ENCODE measurements around the gene SDC4. TPM values are rescaled to one million over a fixed set of nuclear protein-coding genes. Genes with fewer than 3 reads are reported as not detected.

SDC4 gene
- polyA plus RNA-seq, 1 of the 3 experiments (the other 2 are of a cell fraction), result 131 TPM

DNA sequence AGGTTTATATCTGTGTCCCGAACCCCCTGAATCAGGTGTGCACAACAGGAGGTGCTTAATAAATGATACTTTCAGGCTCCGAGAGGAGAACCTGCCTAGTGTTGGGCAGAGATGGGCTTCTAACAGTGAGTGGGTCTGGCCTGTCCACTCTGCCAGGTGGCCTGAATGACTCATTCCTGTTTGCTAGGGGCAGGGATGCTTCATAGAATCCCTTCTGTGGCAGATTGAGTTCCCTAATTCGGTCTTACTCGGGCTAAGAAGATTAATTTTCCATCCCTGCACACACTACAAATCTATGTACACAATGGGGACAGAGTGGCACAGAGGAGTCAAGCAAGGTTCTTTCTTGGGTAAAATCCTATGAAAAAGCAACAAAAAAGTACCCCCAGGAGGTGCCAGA, 19.8 kb downstream of the SDC4 start:
- Histone ChIP-seq H3K27ac (ENCODE audit: low read depth in 2 of 2, low read length in 1 of 2) (no peak overlapping the region), H3F3A (replicated peaks; ENCODE audit: insufficient read depth) (no peaks in the 10 kb centered on the region), H3K9me2 (no peaks in the 10 kb centered on the region), H3K4me2 (no peak overlapping the region), H3K4me1 (ENCODE audit: control insufficient read depth in 1 of 2, insufficient read depth in 2 of 2, low read depth in 1 of 2, low read length in 1 of 2) (peaks cover 0 to 5% of the 10 kb centered on the region in 2 experiments; a peak in 1 of 4 replicates), H3K4me3 (ENCODE audit: low read depth in 2 of 2, low read length in 1 of 2) (no peak overlapping the region), H3K79me2 (ENCODE audit: insufficient read depth) (no peaks in the 10 kb centered on the region; the same call in 1 of the 2 replicates), H3K9ac (no peak overlapping the region), H3K9me3 (no peaks in the 10 kb centered on the region), H4K20me1 (ENCODE audit: insufficient read depth) (no peaks in the 10 kb centered on the region), H3K27me3 (ENCODE audit: insufficient read depth) (no peaks in the 10 kb centered on the region), H3K36me3 (replicated peaks in 1 of 2; ENCODE audit: control insufficient read depth in 1 of 2, insufficient read depth in 2 of 2, low read length in 1 of 2) (peaks cover 37 to 55% of the 10 kb centered on the region in 2 experiments), H2AFZ (ENCODE audit: low read depth) (no peak overlapping the region)
- 93% methylated on average over 4 of the region's 4 CpGs for WGBS (ENCODE audit: low lambda C conversion rate)
- ChIA-PET CTCF (interaction anchor here (0.9 to 2.3 kb wide), 4 partner anchors 9 to 443 kb away, joined by 4 to 7 read pairs (median 4); partner anchors contain the start of gene SYS1), POLR2A (no interaction called here)
- no peak for DNase-seq
- no peak for TF ChIP-seq MEF2A (IDR thresholded peaks at IDR 0.05; ENCODE audit: borderline replicate concordance, low read depth)
- TF ChIP-seq YY1 (IDR thresholded peaks at IDR 0.05; ENCODE audit: low read depth), result no peak
- TF ChIP-seq JUND (IDR thresholded peaks at IDR 0.05), result no peak
- no peak for TF ChIP-seq EP300 (IDR thresholded peaks at IDR 0.05; ENCODE audit: borderline replicate concordance in 1 of 2, low read depth in 1 of 2, low read length in 1 of 2)
- TF ChIP-seq RCOR1 (IDR thresholded peaks at IDR 0.05; ENCODE audit: low read length), result no peak
- no peak for TF ChIP-seq RXRA (IDR thresholded peaks at IDR 0.05; ENCODE audit: borderline replicate concordance, low read depth)
- no peak for TF ChIP-seq TEAD4 (IDR thresholded peaks at IDR 0.05; ENCODE audit: borderline replicate concordance, insufficient read depth)
- no peak for TF ChIP-seq MXI1 (IDR thresholded peaks at IDR 0.05; ENCODE audit: low read depth, low read length)
- TF ChIP-seq, protein P1, sequence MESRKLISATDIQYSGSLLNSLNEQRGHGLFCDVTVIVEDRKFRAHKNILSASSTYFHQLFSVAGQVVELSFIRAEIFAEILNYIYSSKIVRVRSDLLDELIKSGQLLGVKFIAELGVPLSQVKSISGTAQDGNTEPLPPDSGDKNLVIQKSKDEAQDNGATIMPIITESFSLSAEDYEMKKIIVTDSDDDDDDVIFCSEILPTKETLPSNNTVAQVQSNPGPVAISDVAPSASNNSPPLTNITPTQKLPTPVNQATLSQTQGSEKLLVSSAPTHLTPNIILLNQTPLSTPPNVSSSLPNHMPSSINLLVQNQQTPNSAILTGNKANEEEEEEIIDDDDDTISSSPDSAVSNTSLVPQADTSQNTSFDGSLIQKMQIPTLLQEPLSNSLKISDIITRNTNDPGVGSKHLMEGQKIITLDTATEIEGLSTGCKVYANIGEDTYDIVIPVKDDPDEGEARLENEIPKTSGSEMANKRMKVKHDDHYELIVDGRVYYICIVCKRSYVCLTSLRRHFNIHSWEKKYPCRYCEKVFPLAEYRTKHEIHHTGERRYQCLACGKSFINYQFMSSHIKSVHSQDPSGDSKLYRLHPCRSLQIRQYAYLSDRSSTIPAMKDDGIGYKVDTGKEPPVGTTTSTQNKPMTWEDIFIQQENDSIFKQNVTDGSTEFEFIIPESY (IDR thresholded peaks at IDR 0.05; ENCODE audit: borderline replicate concordance, low read depth), result no peak
- no peak for TF ChIP-seq SMC3 (IDR thresholded peaks at IDR 0.05; ENCODE audit: low read depth, low read length)
- no peak for TF ChIP-seq NRF1 (IDR thresholded peaks at IDR 0.05; ENCODE audit: low read depth, low read length)
- TF ChIP-seq, protein P2, sequence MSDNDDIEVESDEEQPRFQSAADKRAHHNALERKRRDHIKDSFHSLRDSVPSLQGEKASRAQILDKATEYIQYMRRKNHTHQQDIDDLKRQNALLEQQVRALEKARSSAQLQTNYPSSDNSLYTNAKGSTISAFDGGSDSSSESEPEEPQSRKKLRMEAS (IDR thresholded peaks at IDR 0.05; ENCODE audit: low read depth), result no peak
- no peak for TF ChIP-seq CHD2 (IDR thresholded peaks at IDR 0.05; ENCODE audit: low read length, partially characterized antibody)
- TF ChIP-seq FOSL2 (IDR thresholded peaks at IDR 0.05; ENCODE audit: borderline replicate concordance, low read depth), result no peak
- no peak for TF ChIP-seq RAD21 (IDR thresholded peaks at IDR 0.05; ENCODE audit: low read length)
- no peak for TF ChIP-seq FOXM1 (IDR thresholded peaks at IDR 0.05; ENCODE audit: low read depth)
- TF ChIP-seq SIN3A (IDR thresholded peaks at IDR 0.05; ENCODE audit: borderline replicate concordance, low read depth, low read length), result no peak

GRCh38 chr20:45325371-45325770, 22.9 kb downstream of the SDC4 start:
- POLR2A ChIA-PET, result interaction anchor here (1.1 kb wide), 1 partner anchor 102 kb away, joined by 4 read pairs; no protein-coding TSS in a partner anchor
- no peaks in the 10 kb centered on the region for H4K20me1 ChIP-seq (ENCODE audit: insufficient read depth)
- H3K4me3 ChIP-seq (ENCODE audit: low read depth in 2 of 2, low read length in 1 of 2), result no peak overlapping the region
- no peak overlapping the region for H3K4me2 ChIP-seq
- H3K4me1 ChIP-seq (ENCODE audit: control insufficient read depth in 1 of 2, insufficient read depth in 2 of 2, low read depth in 1 of 2, low read length in 1 of 2), result peaks cover 0 to 8% of the 10 kb centered on the region in 2 experiments; a peak in 1 of 4 replicates
- no peak for DNase-seq
- WGBS (ENCODE audit: low lambda C conversion rate), result 91% methylated on average over 4 of the region's 6 CpGs
- peaks cover 18 to 37% of the 10 kb centered on the region in 2 experiments for H3K36me3 ChIP-seq (replicated peaks in 1 of 2; ENCODE audit: control insufficient read depth in 1 of 2, insufficient read depth in 2 of 2, low read length in 1 of 2)
- no peaks in the 10 kb centered on the region for H3K9me2 ChIP-seq
- CTCF ChIA-PET, result interaction anchor here (0.7 to 2.1 kb wide), 8 partner anchors 30 to 446 kb away, joined by 3 to 16 read pairs (median 5); no protein-coding TSS in a partner anchor
- no peak for TF ChIP-seq GATA2 (CRISPR knock-in tag; IDR thresholded peaks at IDR 0.05)
- no peaks in the 10 kb centered on the region for H3K27me3 ChIP-seq (ENCODE audit: insufficient read depth)
- H3K9me3 ChIP-seq, result no peaks in the 10 kb centered on the region
- H3F3A ChIP-seq (replicated peaks; ENCODE audit: insufficient read depth), result peaks cover 4% of the 10 kb centered on the region
- H3K27ac ChIP-seq (ENCODE audit: low read depth in 2 of 2, low read length in 1 of 2), result no peak overlapping the region
- no peak overlapping the region for H2AFZ ChIP-seq (ENCODE audit: low read depth)
- H3K79me2 ChIP-seq (ENCODE audit: insufficient read depth), result no peaks in the 10 kb centered on the region
- no peak overlapping the region for H3K9ac ChIP-seq
